Effector memory CD4-positive, alpha-beta T cell (primary cell): Measurements from ENCODE around the gene LCN12.

Experiments
- DNase-seq, 3 donors: peaks; one replicate each; pipeline ENCODE4 v3.0.0-alpha.2; 2020
- H3K27ac ChIP-seq: 2 replicates; pipeline ENCODE4 v1.7.0; 2013; ENCODE audit warnings: mild to moderate bottlenecking, low read length, moderate library complexity; ENCODE audit not compliant: insufficient read depth, poor library complexity, severe bottlenecking
- H3K27me3 ChIP-seq: replicated peaks from 2 replicates; pipeline ENCODE4 v1.7.0; 2013; ENCODE audit warnings: mild to moderate bottlenecking, low read length; ENCODE audit not compliant: insufficient read depth, control insufficient read depth, poor library complexity, severe bottlenecking
- H3K36me3 ChIP-seq: 2 replicates; pipeline ENCODE4 v1.7.0; 2013; ENCODE audit warnings: mild to moderate bottlenecking, low read length, moderate library complexity; ENCODE audit not compliant: control insufficient read depth, insufficient read depth
- H3K4me1 ChIP-seq: 2 replicates; pipeline ENCODE4 v1.7.0; 2013; ENCODE audit warnings: low read length, mild to moderate bottlenecking; ENCODE audit not compliant: control insufficient read depth, insufficient read depth, poor library complexity, severe bottlenecking
- H3K4me3 ChIP-seq: 2 replicates; pipeline ENCODE4 v1.7.0; 2013; ENCODE audit warnings: low read length, low read depth, mild to moderate bottlenecking; ENCODE audit not compliant: insufficient read depth, poor library complexity, severe bottlenecking
- H3K9me3 ChIP-seq: 2 replicates; pipeline ENCODE4 v1.7.0; 2013; ENCODE audit warnings: mild to moderate bottlenecking, low read length, moderate library complexity; ENCODE audit not compliant: control insufficient read depth

The LCN12 gene

DNA sequence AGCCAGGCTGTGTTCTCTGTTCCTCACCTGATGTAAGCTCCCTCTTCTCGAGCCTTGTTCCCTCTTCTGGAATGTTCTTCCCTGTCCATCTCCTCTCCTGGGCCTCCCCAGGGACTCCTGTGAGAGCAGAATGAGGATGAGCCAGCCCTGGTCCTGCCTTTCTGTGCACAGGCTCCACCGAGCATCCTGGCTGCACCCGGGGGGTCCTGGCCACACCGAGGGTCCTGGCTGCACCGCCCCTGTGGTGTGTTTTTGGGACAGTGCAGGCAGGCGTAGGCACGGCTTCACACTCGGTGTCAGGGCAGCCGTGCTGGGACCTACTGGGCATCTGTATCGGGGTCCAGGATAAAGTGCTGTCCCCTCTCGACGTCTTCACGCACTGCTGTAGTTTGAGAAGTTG is 25.3 kb upstream of the LCN12 start:
- H3K4me1 ChIP-seq, result no peaks in the 10 kb centered on the region

DNA sequence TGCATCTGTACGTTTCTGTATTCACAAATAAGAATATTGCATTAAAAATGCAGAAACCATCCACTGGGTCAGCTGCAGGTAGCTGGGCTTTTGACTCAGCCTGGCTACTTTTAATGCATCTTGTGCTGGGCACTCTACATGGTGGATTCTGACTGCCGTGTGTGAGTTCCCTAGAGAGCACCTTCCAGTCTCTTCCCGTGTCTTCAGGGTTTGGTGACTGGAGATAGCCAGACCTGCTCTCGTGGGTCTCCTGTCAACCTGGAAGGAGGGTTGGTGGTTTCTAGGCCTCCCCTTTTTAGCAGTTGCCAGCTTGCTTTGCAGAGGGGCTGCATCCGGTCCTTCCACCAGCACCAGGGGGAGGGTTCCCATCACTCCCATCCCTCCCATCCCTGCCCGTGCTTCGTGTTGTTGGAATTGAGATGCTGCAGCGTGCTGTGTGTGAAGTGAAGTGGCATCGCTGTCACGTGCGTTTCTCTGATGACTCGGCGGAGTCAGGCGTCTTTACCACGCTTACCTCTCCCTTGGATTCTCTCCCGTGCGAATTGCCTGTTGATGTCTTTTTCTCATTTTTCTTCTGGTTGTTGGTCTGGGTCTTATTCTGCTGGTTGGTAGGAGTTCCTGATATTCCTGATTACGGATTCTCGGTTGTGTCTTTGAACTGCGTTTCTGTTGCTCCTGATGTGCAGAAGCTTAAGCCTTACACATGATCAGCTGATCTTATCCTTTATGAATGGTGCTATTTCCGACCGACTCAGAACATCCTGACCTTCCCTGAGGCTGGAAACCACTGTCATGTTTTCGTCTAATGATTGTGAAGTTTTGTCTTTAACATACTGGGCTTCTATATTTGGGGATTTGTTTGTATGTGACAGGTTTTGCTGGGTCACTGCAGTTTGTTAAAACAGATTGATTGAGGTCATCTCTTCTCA is 24.5 kb upstream of the LCN12 start:
- no peaks in the 10 kb centered on the region for H3K4me1 ChIP-seq
- no peak overlapping the region for H3K27ac ChIP-seq
- no peak for DNase-seq
- H3K27me3 ChIP-seq, result no peaks in the 10 kb centered on the region
- H3K4me3 ChIP-seq, result no peak overlapping the region
- H3K9me3 ChIP-seq, result no peaks in the 10 kb centered on the region
- peaks cover 21% of the 10 kb centered on the region for H3K36me3 ChIP-seq

More for the DNA sequence above, 25.3 kb upstream of the LCN12 start:
- H3K4me3 ChIP-seq, result no peak overlapping the region
- no peak for DNase-seq
- no peaks in the 10 kb centered on the region for H3K27me3 ChIP-seq
- H3K27ac ChIP-seq, result no peak overlapping the region
- H3K9me3 ChIP-seq, result no peaks in the 10 kb centered on the region
- peaks cover 28% of the 10 kb centered on the region for H3K36me3 ChIP-seq

DNA sequence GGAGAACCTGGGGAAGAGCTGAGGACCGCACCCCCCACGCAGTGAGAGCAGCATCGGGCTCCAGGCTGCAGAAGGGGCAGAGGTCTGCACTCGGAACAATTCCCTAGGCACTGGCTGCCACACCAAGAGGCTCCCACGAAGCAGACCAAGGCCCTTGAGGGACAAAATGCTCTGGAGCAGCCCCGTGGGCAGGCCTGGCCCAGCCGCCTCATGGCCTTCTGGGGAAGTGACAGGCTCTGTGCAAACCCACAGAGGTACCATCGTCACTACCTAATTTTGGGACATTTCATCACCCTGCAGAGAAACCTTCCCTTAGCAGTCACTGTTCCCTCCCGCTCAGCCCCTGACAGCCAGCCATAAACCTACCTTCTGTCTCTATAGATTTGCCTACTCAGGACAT is 23.5 kb upstream of the LCN12 start:
- Histone ChIP-seq H3K27me3 (no peaks in the 10 kb centered on the region), H3K4me1 (no peaks in the 10 kb centered on the region), H3K27ac (no peak overlapping the region), H3K9me3 (no peaks in the 10 kb centered on the region), H3K36me3 (peaks cover 21% of the 10 kb centered on the region), H3K4me3 (no peak overlapping the region)
- no peak for DNase-seq

DNA sequence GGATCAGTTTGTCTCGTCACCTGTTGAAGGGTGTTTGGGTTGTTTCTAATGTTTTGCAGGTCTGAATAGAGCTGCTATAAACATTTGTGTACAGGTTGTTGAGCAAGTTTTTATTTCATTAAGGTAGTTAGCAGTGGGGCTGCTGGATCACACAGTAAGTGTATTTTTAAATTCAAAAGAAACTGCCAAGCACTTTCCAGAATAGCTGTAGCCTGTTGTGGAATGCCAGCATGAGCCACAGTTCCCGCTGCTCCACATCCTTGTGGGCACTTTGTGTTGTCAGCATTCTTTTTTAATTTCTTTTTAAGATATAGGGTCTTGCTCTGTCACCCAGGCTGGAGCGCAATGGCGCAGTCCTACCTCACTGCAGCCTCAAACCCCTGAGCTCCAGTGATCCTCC is 22.1 kb upstream of the LCN12 start:
- Histone ChIP-seq H3K4me1 (no peaks in the 10 kb centered on the region), H3K36me3 (peaks cover 13% of the 10 kb centered on the region), H3K4me3 (no peak overlapping the region), H3K27ac (no peak overlapping the region), H3K9me3 (no peaks in the 10 kb centered on the region), H3K27me3 (no peaks in the 10 kb centered on the region)
- DNase-seq, result no peak

DNA sequence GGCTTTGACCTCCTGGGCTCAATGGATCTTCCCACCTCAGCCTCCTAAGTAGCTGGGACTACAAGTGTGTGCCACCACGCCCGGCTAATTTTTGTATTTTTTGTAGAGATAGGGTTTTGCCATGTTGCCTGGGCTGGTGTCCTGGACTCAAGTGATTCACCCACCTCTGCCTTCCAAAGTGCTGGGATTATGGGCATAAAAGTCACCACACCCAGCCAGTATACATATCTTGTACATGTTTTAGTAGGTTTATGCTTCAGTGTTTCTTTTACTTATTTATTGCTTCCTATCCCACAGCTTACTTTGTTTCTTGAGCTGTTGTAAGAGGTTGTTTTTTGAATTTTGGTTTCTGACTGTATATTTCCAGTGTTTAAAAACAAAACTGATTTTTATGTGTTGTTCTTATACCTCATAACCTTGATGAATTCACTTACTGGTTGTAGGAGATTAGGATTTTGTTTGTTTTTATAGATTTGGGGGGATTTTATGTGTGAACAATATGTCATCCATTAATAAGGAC is 20.4 kb upstream of the LCN12 start:
- H3K4me1 ChIP-seq, result no peaks in the 10 kb centered on the region

DNA sequence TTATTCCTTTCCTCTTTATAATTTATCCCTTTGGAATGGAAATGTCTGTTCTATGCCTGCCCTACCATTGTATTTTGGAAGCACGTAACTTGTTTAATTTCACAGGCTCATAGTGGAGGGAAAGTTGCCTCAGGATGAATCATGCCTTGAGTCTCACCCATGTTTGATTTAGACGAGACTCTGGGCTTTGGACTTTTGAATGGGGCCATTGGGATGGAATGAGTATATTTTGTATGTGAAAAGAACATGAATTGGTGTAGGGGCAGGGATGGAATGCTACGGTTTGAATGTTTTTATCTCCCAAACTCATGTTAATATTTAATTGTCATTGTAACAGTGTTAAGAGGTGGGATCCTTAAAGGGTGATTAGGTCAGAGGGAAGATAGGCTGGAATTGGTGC is 17.8 kb upstream of the LCN12 start:
- H3K4me1 ChIP-seq, result no peaks in the 10 kb centered on the region

More for the DNA sequence above, 20.4 kb upstream of the LCN12 start:
- H3K27me3 ChIP-seq, result no peaks in the 10 kb centered on the region
- DNase-seq, result no peak
- H3K36me3 ChIP-seq, result no peaks in the 10 kb centered on the region
- no peaks in the 10 kb centered on the region for H3K9me3 ChIP-seq
- no peak overlapping the region for H3K27ac ChIP-seq
- H3K4me3 ChIP-seq, result no peak overlapping the region

DNA sequence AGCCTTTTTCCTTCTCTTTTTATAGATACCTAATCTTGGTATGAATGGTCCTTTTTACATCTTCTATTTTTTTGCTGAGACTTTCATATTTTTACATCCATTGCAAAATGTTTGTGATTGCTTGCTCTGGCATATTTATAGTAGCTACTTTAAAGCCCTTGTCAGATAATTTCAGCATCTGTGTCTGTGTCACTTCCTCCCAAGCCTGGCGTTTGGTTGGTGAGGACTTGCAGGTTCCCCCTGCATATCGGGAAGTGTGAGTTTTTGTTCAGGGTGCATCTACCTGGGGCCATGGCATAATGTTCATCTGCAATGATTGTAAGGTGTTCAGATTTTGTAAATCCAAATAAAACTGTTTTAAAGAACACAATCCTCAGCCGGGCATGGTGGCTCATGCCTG is 16.4 kb upstream of the LCN12 start:
- Histone ChIP-seq H3K27ac (no peak overlapping the region), H3K27me3 (no peaks in the 10 kb centered on the region), H3K9me3 (no peaks in the 10 kb centered on the region), H3K4me1 (no peaks in the 10 kb centered on the region), H3K36me3 (peaks cover 16% of the 10 kb centered on the region), H3K4me3 (no peak overlapping the region)
- no peak for DNase-seq

More for the DNA sequence above, 17.8 kb upstream of the LCN12 start:
- Histone ChIP-seq H3K4me3 (no peak overlapping the region), H3K27ac (no peak overlapping the region), H3K9me3 (no peaks in the 10 kb centered on the region), H3K36me3 (peaks cover 3% of the 10 kb centered on the region), H3K27me3 (no peaks in the 10 kb centered on the region)
- DNase-seq, result no peak

DNA sequence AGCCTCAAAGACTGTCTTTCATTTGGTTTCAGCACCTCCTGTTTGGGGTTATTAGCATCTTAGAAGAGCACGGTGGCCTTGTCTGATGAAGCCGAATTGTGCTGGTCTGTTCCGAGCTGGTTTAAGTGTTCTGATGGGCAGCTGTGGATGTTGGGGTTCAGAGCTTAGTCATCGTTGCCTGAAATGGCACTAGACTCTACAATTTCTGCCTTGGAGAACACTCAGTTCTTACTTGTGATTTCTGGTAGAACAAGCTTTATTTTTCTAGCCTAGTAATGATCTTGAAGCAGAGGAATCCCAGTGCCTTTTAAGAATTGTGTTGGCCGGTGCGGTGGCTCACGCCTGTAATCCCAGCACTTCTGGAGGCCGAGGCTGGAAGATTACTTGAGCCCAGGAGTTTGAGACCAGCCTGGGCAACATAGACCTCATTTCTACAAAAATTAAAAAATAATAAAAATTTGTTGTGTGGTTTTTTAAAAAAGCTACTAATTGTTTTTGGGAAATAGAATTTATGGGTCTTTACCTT is 15.4 kb upstream of the LCN12 start:
- Histone ChIP-seq H3K27ac (no peak overlapping the region), H3K9me3 (no peaks in the 10 kb centered on the region), H3K36me3 (peaks cover 27% of the 10 kb centered on the region), H3K4me1 (no peaks in the 10 kb centered on the region), H3K4me3 (no peak overlapping the region), H3K27me3 (no peaks in the 10 kb centered on the region)
- no peak for DNase-seq

DNA sequence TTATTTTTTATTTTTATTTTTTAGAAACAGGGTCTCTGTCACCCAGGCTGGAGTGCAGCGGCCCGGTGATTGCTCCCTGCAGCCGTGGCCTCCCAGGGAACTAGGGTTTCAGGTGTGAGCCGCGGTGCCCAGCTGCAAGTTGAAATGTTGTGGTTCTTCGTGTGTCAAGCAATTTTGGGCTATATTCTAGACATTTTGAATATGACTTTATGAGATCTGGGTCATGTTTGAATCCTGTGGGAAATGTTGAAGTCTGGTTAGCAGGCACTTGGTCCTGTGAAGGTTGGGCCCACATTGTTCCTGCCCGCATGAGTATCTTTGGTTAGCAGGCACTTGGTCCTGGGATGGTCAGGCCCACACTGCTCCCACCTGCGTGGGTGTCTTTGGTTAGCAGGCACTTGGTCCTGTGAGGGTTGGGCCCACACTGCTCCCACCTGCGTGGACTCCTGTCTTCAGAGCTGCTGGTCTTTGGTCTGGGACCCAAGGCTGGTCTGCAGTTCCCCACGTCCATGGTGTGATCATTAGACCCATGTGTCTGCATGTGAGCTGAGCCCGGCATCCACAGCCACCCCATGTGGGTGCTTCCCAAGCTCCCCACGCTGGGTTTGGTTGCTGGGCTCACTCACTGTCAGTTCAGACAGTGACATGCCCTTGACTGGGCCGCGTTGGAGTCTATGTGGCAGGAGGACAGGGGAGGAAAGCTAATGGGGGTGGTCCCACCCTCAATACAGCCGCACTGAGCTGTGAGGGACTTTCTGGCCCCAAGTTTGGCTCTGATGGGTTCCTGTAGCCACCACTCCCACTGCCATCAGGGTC is 14.7 kb upstream of the LCN12 start:
- H3K4me1 ChIP-seq, result no peaks in the 10 kb centered on the region
- no peaks in the 10 kb centered on the region for H3K9me3 ChIP-seq
- no peak for DNase-seq
- H3K27me3 ChIP-seq, result no peaks in the 10 kb centered on the region
- no peak overlapping the region for H3K4me3 ChIP-seq
- H3K27ac ChIP-seq, result no peak overlapping the region
- H3K36me3 ChIP-seq, result peaks cover 34% of the 10 kb centered on the region
